Body of pancreas (tissue), 4 donors: ENCODE data around the gene PPM1H. TPM values are rescaled to one million over a fixed set of nuclear protein-coding genes. Genes with fewer than 3 reads are reported as not detected.

Experiments used
- ATAC-seq: fragments of 150-250 bp; one replicate; pipeline ENCODE4 v1.9.1; 2016
- DNase-seq, 4 donors: peaks; one replicate each; pipeline ENCODE4 v3.0.0-alpha.2; 2019
- H3K27ac ChIP-seq, 4 donors: fragments of 200-600 bp; sonication (generic); 1 replicate in 3 of 4; 2 replicates in 1 of 4; pipeline versions ENCODE4 v1.5.1 to v1.6.1; 2016 to 2019; ENCODE audit warnings: mild to moderate bottlenecking in 1 of 4, mixed read lengths in 1 of 4, moderate library complexity in 1 of 4
- H3K27me3 ChIP-seq, 2 donors: fragments of 200-600 bp; sonication (generic); one replicate each; pipeline ENCODE4 v1.6.0; 2016; ENCODE audit warnings: mild to moderate bottlenecking in 1 of 2
- H3K36me3 ChIP-seq, 2 donors: fragments of 200-600 bp; sonication (generic); replicated peaks in 1 of 2; 2 replicates each; pipeline ENCODE4 v1.5.1; 2016; ENCODE audit warnings: low read depth in 2 of 2; ENCODE audit not compliant: insufficient read depth in 1 of 2
- H3K4me1 ChIP-seq: fragments of 200-600 bp; sonication (generic); one replicate; pipeline ENCODE4 v1.6.0; 2016
- H3K4me3 ChIP-seq, 2 donors: fragments of 200-600 bp; sonication (generic); 1 replicate in 1 of 2; 2 replicates in 1 of 2; pipeline ENCODE4 v1.5.1; 2016 to 2019
- H3K9me3 ChIP-seq, 3 donors: fragments of 200-600 bp; sonication (generic); 1 replicate in 2 of 3; 2 replicates in 1 of 3; pipeline ENCODE4 v1.5.1; 2016
- POLR2A ChIP-seq, 3 donors: fragments of 450-650 bp; IDR thresholded peaks; one replicate each; pipeline ENCODE4 v1.6.1; 2016; ENCODE audit warnings: antibody characterized with exemption in 3 of 3, mild to moderate bottlenecking in 2 of 3
- WGBS, 2 donors: methylation state at CpG; one replicate each; pipeline ENCODE4 v1.1.5; 2017; 5-methylcytosine and 5-hydroxymethylcytosine counted together
- intact Hi-C: fragments of 100-400 bp; cut with DNase I; formaldehyde crosslinking; loops from one replicate; pipeline ENCODE4 v1.15.1; 2023
- total RNA-seq, 2 donors: library from RNA; depleted of rRNA; stranded (reverse); fragments of >200 nt; gene quantifications; one replicate each; pipeline ENCODE4 v1.1.0, GENCODE V29; 2016
- TF ChIP-seq, protein P1 (sequence below), 7 experiments: fragments of 450-650 bp in 4 of 7; fragments of 200-600 bp in 3 of 7; sonication (generic) in 3 of 7; IDR thresholded peaks; one replicate each; pipeline ENCODE4 v1.5.1; 2016 to 2019; ENCODE audit warnings: antibody characterized with exemption in 7 of 7

Gene PPM1H
- total RNA-seq, 2 donors from 2014 or later: 4.9 to 6.3 TPM

DNA sequence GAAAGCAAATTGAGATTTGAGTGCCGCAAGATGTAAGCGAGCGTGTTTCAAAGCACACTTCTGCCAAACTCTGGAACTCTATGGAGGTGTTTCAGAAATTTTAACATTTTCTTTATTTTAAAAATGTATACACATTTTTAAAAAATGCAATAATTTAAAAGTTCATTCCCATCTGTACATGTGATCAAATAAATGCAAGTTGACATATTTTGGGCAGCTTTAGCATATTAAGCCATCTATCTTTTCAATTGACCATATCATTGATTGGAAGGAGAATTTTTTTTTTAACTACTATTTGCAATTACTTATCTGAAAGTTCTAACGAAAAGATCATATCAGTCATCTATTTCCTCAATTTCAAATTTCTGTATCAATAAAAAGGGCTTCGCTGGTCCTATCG lies 101.3 kb downstream of the PPM1H start:
- Histone ChIP-seq H3K27me3 (no peaks in the 10 kb centered on the region), H3K4me1 (no peaks in the 10 kb centered on the region), H3K9me3 (no peaks in the 10 kb centered on the region), H3K36me3 (no peaks in the 10 kb centered on the region), H3K27ac (no peak overlapping the region), H3K4me3 (no peak overlapping the region)
- DNase-seq: no peak
- 91 to 92% methylated on average over 6 of the region's 6 CpGs for WGBS, 2 donors
- TF ChIP-seq, protein P1, sequence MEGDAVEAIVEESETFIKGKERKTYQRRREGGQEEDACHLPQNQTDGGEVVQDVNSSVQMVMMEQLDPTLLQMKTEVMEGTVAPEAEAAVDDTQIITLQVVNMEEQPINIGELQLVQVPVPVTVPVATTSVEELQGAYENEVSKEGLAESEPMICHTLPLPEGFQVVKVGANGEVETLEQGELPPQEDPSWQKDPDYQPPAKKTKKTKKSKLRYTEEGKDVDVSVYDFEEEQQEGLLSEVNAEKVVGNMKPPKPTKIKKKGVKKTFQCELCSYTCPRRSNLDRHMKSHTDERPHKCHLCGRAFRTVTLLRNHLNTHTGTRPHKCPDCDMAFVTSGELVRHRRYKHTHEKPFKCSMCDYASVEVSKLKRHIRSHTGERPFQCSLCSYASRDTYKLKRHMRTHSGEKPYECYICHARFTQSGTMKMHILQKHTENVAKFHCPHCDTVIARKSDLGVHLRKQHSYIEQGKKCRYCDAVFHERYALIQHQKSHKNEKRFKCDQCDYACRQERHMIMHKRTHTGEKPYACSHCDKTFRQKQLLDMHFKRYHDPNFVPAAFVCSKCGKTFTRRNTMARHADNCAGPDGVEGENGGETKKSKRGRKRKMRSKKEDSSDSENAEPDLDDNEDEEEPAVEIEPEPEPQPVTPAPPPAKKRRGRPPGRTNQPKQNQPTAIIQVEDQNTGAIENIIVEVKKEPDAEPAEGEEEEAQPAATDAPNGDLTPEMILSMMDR (IDR thresholded peaks at IDR 0.05): no peak
- no peak for TF ChIP-seq POLR2A (IDR thresholded peaks at IDR 0.05)
- intact Hi-C loops: no loop called here
- no peak for ATAC-seq

DNA sequence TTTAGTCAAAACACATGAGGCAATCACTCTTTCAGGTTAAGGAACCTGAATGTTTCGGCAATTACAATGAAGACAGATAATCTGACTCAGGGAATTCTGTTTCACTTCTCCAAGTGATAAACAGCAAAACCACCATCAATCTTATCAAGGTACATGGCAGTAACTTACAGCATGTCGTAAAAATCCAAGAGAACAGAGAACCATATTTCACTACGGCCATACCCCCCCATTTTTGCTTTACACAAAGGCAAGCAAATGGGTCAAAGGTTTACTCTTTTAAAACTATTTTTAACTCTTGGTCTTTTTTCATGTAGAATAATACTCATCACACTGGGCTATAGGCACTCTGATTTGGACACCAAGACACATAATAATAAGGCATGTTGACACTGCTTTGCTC lies 102.4 kb downstream of the PPM1H start:
- TF ChIP-seq POLR2A (IDR thresholded peaks at IDR 0.05): no peak
- TF ChIP-seq, protein P1 (IDR thresholded peaks at IDR 0.05): no peak
- H3K27ac ChIP-seq: no peak overlapping the region
- DNase-seq: no peak
- H3K27me3 ChIP-seq: no peaks in the 10 kb centered on the region
- no peaks in the 10 kb centered on the region for H3K4me1 ChIP-seq
- H3K9me3 ChIP-seq: no peaks in the 10 kb centered on the region
- 81 to 91% methylated on average over 3 of the region's 3 CpGs for WGBS, 2 donors
- H3K36me3 ChIP-seq: no peaks in the 10 kb centered on the region
- H3K4me3 ChIP-seq: no peak overlapping the region
- intact Hi-C loops: no loop called here
- no peak for ATAC-seq

DNA sequence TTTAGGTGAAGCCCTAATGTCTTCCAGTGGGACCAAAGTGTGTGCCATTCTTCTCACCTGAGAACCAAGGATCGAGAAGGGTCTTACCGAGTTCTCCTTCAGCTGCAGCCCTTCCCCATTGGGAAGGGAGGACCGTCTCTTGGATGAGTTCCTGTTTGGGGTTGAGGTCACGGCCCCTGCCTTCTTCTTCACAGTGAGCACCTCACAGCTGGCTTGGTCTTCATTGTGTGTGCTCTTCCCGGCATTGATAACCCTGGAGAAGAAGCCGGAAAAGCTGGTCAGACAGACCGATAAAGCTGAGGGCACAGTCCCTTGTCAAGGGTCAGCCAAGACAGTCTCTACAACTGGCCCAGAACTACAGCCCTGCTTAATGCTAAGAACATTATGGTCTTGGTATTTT lies 102.9 kb downstream of the PPM1H start:
- H3K4me1 ChIP-seq: no peaks in the 10 kb centered on the region
- no peak overlapping the region for H3K4me3 ChIP-seq
- ATAC-seq (no peak), DNase-seq (no peak)
- H3K9me3 ChIP-seq: no peaks in the 10 kb centered on the region
- intact Hi-C loops: no loop called here
- 86 to 95% methylated on average over 7 of the region's 7 CpGs for WGBS, 2 donors
- H3K27ac ChIP-seq: no peak overlapping the region
- TF ChIP-seq POLR2A (IDR thresholded peaks at IDR 0.05): no peak
- TF ChIP-seq, protein P1 (IDR thresholded peaks at IDR 0.05): no peak
- H3K27me3 ChIP-seq: no peaks in the 10 kb centered on the region
- H3K36me3 ChIP-seq: no peaks in the 10 kb centered on the region

DNA sequence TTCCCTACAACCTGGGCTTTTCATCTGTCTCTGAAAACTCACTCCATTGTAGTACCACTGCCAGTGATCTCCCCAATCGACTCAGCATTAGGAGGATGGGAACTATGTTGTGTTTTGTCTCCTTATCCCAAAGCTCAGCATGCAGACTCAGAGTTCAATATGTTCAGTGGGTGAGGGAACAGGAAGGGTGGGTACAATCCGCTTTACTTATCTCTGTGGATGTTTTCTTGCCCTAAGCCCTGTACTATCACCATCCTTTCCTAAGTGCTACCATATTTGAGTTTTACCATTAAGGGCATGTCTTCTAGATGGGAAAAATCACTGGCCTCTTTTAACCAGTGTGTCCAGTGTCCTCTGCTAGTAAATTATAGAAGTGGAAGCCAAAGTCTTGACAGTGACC lies 107.1 kb downstream of the PPM1H start:
- TF ChIP-seq POLR2A (IDR thresholded peaks at IDR 0.05): no peak
- TF ChIP-seq, protein P1 (IDR thresholded peaks at IDR 0.05): no peak
- no peaks in the 10 kb centered on the region for H3K9me3 ChIP-seq
- intact Hi-C loops: no loop called here
- no peaks in the 10 kb centered on the region for H3K4me1 ChIP-seq
- H3K27ac ChIP-seq: no peak overlapping the region
- WGBS, 2 donors: 91 to 95% methylated on average over 2 of the region's 2 CpGs
- DNase-seq: no peak
- no peak for ATAC-seq
- no peaks in the 10 kb centered on the region for H3K27me3 ChIP-seq
- H3K4me3 ChIP-seq: no peak overlapping the region
- H3K36me3 ChIP-seq: no peaks in the 10 kb centered on the region

DNA sequence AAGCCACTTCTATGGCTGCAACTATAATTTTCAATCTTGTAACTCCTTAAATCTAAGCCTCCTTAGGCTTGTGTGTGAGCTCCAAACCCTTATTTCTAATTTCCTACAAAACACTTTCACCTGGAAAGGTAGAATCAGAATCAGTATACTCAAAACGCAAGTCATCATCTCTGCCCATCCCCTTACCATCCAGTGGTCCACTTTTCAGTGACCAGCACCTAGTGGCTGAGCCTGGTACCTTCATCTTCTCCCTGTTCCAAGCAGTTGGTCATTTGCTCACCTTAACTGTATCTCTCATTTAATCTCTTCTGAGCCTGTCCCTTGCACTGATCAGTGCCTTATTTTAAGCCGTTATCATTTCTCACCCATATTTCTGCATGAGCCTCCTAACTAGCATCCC lies 107.9 kb downstream of the PPM1H start:
- no peak for ATAC-seq
- no peaks in the 10 kb centered on the region for H3K9me3 ChIP-seq
- no peak overlapping the region for H3K4me3 ChIP-seq
- H3K27me3 ChIP-seq: no peaks in the 10 kb centered on the region
- H3K4me1 ChIP-seq: no peaks in the 10 kb centered on the region
- no peak for TF ChIP-seq POLR2A (IDR thresholded peaks at IDR 0.05)
- TF ChIP-seq, protein P1 (IDR thresholded peaks at IDR 0.05): no peak
- 93 to 94% methylated on average over 2 of the region's 2 CpGs for WGBS, 2 donors
- intact Hi-C loops: no loop called here
- DNase-seq: no peak
- H3K27ac ChIP-seq: no peak overlapping the region
- no peaks in the 10 kb centered on the region for H3K36me3 ChIP-seq
